HG02798 (cell line): Measurements from ENCODE around the gene EVA1A.

Experiments used
- ATAC-seq: cut with Tn5 transposase; IDR thresholded peaks from one replicate; pipeline ENCODE4 v1.9.1; 2021; ENCODE audit warnings: mild to moderate bottlenecking; ENCODE audit not compliant: unreplicated experiment, poor library complexity

EVA1A gene

GRCh38 chr2:75560768-75561565 is at the start of gene EVA1A:
Gene EVA1A, minus strand, starts transcription at chr2:75560939. Its CDS starts 42,799 bp downstream, at chr2:75518140.
- no peak for ATAC-seq

- no peak for ATAC-seq
These were observed 49.3 kb upstream of the EVA1A start for GRCh38 chr2:75609937-75610508.

- ATAC-seq, result no peak
These were observed 48.6 kb upstream of the EVA1A start for GRCh38 chr2:75609334-75609689.

- ATAC-seq, result peak; percentile 84
These were observed 48.1 kb upstream of the EVA1A start for GRCh38 chr2:75608684-75609333.

GRCh38 chr2:75607988-75608683 is 47.4 kb upstream of the EVA1A start:
- ATAC-seq, result no peak

GRCh38 chr2:75607400-75607798 is 46.7 kb upstream of the EVA1A start:
- no peak for ATAC-seq

- ATAC-seq, result no peak
These were observed 46.1 kb upstream of the EVA1A start for GRCh38 chr2:75606761-75607399.

GRCh38 chr2:75605770-75606529 is 45.2 kb upstream of the EVA1A start:
- ATAC-seq, result no peak

GRCh38 chr2:75604484-75604883 is 43.7 kb upstream of the EVA1A start:
- no peak for ATAC-seq

- ATAC-seq, result no peak
These were observed 42.7 kb upstream of the EVA1A start for GRCh38 chr2:75603477-75603876.

- no peak for ATAC-seq
These were observed 42.1 kb upstream of the EVA1A start for GRCh38 chr2:75602724-75603342.

- ATAC-seq, result no peak
These were observed 39.8 kb upstream of the EVA1A start for GRCh38 chr2:75600461-75601011.

GRCh38 chr2:75598589-75599155 is 37.9 kb upstream of the EVA1A start:
- ATAC-seq, result no peak

GRCh38 chr2:75597949-75598348 is 37.2 kb upstream of the EVA1A start:
- no peak for ATAC-seq

- no peak for ATAC-seq
These were observed 36.0 kb upstream of the EVA1A start for GRCh38 chr2:75596784-75597183.

GRCh38 chr2:75595541-75596395 is 35.0 kb upstream of the EVA1A start:
- no peak for ATAC-seq

- ATAC-seq, result no peak
These were observed 33.9 kb upstream of the EVA1A start for GRCh38 chr2:75594596-75594995.

GRCh38 chr2:75592888-75593287 is 32.1 kb upstream of the EVA1A start:
- ATAC-seq, result no peak
